ENCODE measurements around the gene VPS37D.

GRCh38 chr7:73649576-73649975, 18.1 kb upstream of the VPS37D start:
- TF ChIP-seq ZNF274 (IDR thresholded peaks at IDR 0.05; ENCODE audit: low read depth, low read length), result no peak
- TF ChIP-seq SUZ12 (IDR thresholded peaks at IDR 0.05; ENCODE audit: extremely low read depth, insufficient read depth, insufficient read length), result no peak
- no peak for TF ChIP-seq YY1 (IDR thresholded peaks at IDR 0.05; ENCODE audit: insufficient read depth, insufficient read length)

Data from NT2/D1 (cell line).